Neural progenitor cell (in vitro differentiated cells): ENCODE results near the gene SPATA46.

Source experiments
- EZH2 ChIP-seq: fragments of 200-600 bp; sonication (generic); IDR thresholded peaks from 2 replicates; pipeline ENCODE4 v1.6.1; 2017; ENCODE audit warnings: antibody characterized with exemption, mild to moderate bottlenecking, moderate library complexity
- TF ChIP-seq, protein P1 (sequence below): fragments of 200-600 bp; sonication (generic); IDR thresholded peaks from 2 replicates; pipeline ENCODE4 v1.5.1; 2017; ENCODE audit warnings: antibody characterized with exemption, mild to moderate bottlenecking

DNA sequence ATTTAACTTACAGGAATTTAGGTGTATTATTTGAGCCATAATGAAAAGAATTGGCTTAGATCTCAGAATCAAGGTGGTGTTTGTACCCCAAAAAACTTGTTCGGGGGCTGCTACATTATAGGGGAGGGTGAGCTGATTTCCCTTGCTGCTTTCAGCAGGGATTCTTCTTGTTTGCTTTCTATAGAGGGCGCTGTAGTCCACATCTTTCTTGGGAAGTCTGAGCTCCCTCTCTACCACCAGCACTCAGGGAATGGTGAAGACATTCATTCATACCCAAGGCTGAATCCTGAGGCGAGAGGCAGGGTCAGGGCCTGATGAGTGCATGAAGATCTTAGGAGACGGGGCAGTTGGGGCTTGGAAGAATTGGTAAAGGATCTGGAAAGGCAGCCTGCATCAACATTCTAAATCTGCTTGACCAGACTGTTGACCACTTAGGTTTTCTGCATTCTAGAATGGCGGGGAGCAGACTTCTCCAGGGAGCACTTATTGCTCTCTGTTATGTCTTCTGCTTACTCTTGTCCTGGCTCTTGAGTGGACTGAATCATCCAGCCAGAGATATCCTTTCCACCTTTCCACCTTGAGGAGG lies 18.9 kb downstream of the SPATA46 start:
- TF ChIP-seq, protein P1, sequence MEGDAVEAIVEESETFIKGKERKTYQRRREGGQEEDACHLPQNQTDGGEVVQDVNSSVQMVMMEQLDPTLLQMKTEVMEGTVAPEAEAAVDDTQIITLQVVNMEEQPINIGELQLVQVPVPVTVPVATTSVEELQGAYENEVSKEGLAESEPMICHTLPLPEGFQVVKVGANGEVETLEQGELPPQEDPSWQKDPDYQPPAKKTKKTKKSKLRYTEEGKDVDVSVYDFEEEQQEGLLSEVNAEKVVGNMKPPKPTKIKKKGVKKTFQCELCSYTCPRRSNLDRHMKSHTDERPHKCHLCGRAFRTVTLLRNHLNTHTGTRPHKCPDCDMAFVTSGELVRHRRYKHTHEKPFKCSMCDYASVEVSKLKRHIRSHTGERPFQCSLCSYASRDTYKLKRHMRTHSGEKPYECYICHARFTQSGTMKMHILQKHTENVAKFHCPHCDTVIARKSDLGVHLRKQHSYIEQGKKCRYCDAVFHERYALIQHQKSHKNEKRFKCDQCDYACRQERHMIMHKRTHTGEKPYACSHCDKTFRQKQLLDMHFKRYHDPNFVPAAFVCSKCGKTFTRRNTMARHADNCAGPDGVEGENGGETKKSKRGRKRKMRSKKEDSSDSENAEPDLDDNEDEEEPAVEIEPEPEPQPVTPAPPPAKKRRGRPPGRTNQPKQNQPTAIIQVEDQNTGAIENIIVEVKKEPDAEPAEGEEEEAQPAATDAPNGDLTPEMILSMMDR = peak; percentile 75
- no peak for TF ChIP-seq EZH2
